Measurements from ENCODE around the gene METTL25.

Gene METTL25

DNA sequence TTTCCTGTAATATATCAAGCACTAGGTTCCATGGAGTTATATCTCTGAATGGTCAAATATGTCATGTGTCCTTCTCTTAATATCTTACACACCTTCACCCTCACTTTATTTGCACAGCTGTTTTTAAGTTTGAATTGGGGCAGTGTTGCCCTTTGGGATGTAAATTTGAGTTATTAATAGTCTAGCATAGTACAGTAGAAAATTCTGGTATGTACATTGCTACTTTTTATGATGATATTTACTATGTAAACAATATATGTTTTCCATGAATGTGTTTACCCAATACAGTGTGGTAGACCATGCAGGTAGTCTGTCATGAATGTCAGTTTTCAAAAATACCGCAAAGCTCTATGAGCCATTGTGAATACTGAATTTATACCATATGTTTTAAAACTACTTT is 50.5 kb downstream of the METTL25 start:
- DNase-seq: no peak

GRCh38 chr12:82411546-82412230 is 53.4 kb downstream of the METTL25 start:
- no peak for DNase-seq

DNA sequence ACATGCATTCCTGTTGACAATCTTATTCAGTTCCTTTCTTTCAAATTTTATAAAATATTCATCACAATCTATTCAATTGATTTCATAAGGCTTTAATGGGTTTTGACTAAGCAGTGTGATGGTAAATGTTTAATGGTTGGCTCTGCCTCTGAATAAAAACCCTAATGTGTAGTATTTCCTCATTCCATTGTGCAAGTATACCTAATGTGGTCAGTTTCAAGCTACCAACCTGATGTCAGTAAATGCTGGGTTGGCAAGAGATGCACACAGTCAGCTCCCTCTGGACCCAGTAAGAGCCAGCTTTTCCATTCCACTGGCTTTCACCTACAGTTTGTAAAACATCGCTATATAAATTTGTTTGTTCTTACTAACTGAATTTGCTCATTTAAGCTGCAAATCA is 53.9 kb downstream of the METTL25 start:
- DNase-seq: peak; percentile 33

DNA sequence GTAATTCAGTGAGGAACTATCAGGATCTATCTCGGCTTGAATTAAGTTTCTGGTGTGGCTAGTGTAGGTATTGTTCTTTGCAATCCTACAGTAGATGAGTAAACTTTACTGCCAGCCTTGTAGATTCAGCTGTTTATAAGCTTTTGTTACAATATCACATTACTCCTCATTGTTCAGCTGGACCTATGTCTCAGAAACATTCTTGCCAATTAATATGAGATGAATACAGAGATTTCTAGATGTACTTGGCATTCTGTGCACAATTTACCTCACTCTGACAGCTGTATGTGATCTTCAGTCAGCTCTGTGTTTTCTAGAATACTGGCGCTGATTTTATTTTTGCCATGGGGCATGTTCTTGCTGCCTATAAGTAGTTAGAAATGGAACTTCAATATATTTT is 55.7 kb downstream of the METTL25 start:
- no peak for DNase-seq

DNA sequence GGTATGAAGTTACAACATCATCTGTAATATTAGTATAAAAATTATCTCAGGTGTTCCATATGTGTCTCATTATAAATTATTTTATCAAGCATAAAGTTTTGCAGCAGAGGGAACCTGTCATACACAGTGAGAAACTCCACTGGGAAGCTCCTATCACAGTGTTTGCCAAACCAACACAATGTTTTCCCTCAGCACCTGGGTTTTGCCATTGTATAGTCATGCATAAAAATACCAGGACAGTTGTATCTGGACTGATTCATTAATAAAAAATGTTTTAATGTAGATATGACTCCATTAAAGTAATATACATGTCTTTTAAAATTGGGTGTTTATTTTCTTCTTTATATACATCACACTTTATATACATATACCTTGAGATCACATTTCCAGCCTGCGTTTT is 56.6 kb downstream of the METTL25 start:
- DNase-seq: peak; percentile 53

- DNase-seq: peak; percentile 61
These were observed 57.1 kb downstream of the METTL25 start for GRCh38 chr12:82415402-82415801.

- DNase-seq: peak; percentile 69
These were observed 66.9 kb downstream of the METTL25 start for GRCh38 chr12:82425241-82425640.

DNA sequence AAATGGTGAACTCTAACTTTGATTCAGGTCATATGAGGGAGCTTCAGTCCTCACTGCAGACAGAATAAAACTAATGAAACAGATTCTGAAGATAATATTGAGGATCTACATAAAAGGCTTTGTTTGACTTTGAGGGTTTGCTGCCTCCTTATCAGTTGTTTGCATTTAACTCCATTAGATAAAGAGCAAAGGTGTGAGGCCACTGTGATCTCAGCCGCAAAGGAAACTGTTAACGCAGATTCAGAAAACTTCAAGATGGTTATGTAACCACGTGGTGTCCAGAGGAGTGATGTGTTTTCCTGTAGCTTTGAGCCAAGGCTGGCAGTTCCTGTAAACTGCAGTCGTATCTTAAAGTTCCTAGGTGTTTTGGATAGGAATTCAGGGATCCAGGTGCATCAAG is 67.8 kb downstream of the METTL25 start:
- peak; percentile 31 for DNase-seq

- no peak for DNase-seq
These were observed 68.3 kb downstream of the METTL25 start for GRCh38 chr12:82426586-82426985.

DNA sequence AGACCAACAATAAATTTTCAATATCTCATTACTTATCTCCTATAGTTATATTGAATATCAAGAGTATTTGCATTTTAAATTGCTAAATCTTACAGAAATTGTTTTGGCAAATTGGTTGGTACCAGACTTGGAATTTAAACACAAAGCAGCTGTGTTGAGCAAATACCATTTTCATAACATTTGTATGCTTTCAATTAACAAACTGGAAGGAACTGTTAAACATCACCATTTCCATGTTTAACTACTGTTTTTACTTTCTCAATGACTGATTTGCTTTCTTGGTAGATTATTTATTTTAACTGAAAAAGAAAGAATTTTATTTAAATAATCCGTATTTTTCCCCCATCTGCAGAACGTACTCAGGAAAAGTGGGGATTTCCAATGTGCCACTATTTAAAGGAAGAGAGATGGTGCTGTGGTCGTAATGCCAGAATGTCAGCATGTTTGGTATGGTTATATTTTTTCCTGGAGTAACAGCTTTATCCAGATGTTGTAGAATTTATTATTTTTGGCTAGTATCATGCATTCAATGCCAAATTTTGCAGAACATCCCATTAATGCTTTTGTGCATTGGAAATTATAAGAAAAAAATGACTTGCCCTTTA is 72.3 kb downstream of the METTL25 start:
- DNase-seq: no peak

DNA sequence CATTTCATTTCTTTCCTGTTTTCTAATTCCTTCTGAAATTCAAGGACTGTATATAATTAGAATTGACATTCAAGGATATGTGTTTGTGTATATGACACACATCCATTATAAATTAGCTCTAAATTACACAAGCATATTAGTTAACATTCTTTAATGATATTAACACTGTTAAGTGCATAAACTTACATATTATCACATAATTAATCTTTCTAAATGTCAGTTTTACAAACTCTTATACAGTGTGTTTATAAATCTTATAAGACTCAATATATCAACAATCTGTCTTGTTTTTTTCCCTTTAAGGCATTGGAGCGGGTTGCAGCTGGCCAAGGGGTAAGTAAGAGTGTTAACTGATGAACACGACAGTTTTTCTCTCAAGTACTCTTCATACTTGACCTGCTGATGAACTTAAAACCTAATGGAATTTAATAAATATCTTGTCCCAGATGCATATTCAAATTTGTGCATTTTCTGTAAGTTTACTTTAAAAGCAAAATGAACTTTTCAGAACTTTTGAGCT is 76.1 kb downstream of the METTL25 start:
- peak; percentile 8 for DNase-seq

GRCh38 chr12:82436354-82436753 is 78.0 kb downstream of the METTL25 start:
- DNase-seq: no peak

GRCh38 chr12:82437744-82438143 is 79.4 kb downstream of the METTL25 start:
- DNase-seq: no peak

GRCh38 chr12:82438356-82438755 is 80.0 kb downstream of the METTL25 start:
- no peak for DNase-seq

DNA sequence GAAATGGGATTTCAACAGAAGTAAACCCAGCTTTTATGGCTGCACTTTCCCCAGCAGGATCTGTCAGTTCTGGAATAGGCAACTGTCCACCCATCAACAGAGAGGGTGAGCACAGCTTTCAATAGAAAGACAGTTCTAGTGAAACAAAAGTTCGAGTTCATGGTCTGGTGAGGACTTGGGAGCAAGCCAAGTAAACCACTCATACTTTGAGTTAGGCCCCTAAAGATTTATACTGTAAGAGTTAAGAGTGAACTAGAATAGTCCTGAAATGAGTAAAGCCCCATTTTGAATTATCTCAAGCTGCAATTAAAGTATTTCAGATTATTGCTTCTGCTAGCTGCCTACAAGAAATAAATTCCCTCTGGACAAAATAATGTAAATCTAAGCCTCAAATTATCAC is 82.6 kb downstream of the METTL25 start:
- DNase-seq: no peak

- DNase-seq: no peak
These were observed 90.7 kb downstream of the METTL25 start for GRCh38 chr12:82448911-82449578.

DNA sequence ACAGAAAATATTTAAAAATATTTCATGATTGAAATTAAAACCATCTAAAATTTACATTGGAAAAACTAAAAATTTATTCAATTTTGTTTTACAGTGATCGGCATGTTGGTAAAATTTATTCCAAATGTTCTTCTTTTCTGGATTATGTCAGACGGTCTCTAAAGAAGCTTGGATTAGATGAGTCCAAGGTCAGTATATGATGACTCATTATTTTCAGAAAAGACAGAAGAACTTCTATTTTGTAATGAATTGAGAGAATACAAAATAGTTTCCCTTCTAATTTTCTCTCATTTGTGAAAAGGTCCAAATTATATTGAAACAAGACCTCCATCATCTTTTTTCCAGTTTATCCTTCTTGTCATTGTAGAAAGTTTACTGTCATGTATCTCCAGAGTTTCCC is 98.3 kb downstream of the METTL25 start:
- DNase-seq: no peak

DNA sequence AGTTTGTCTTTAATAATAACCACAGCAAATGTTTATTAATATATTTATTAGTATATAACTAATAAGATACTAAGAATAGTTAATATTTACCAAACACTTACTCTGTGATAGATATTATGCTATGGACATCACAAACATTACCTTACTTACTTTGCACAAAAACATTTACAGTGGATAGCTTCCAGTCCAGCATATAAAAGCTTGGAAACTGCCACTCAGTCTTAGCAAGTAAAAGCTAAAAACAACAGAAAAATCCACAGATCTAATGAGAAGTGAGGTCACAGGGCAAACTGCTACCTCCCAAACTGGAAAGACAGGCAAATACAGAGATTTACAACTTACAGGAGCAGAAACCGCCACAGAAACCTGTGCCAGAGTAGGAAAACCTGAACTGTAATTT is 99.8 kb downstream of the METTL25 start:
- no peak for DNase-seq

DNA sequence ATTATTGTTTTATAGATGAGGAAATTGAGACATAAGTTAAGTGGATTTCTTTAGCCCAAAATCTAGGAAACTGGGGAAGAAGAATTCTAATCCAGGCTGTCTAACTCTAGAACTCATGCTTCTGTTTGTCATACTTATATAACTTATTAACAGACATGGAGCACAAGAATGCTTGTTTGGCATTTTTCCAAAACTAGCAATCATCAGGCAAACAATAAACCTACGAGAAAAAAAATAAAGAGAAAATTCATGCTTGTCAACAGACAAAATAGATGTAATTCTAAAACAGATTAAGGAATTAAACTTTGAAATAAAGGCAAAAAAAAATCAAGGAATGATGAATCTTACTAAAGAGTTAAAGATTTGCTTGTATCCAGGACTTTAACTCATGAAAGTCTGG is 103.1 kb downstream of the METTL25 start:
- no peak for DNase-seq

- DNase-seq: peak; percentile 50
These were observed 103.5 kb downstream of the METTL25 start for GRCh38 chr12:82461836-82462235.

- no peak for DNase-seq
These were observed 110.2 kb downstream of the METTL25 start for GRCh38 chr12:82468563-82468962.

DNA sequence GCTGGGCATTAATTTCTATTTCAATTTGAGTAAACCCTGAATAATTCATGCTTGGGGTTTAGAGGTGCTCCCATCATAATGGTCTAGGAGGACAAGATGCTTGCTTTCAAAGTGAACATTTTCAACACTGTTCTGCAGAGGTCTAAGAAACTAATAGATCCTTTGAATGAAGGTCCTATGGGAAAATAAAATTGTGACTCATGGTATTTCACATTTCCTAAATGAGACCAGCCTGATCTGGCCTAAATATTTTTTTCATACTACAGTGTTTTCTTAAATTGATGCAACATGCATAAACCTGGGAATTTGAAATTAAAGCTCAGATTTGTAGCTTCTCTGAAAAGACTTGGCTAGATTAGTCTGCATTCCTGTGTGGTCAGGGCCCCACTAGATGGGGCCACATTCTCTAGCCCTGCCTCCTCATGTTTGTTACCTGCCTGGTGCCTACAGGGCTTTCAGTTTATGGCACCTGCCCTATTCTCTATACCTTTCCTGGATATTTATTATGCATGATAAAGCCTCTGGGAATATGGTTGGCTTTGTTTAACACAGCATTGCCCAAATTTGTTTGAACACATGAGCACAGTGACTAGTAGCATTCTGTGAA is 112.7 kb downstream of the METTL25 start:
- no peak for DNase-seq

- no peak for DNase-seq
These were observed 114.9 kb downstream of the METTL25 start for GRCh38 chr12:82473111-82473754.

Measured in NCI-H226 (cell line).